Spleen (tissue), 7 donors: ENCODE measurements around the gene VIL1.

Source experiments
- POLR2A ChIP-seq, 3 donors: fragments of 450-650 bp; IDR thresholded peaks; one replicate each; pipeline ENCODE4 v1.5.1; 2017; ENCODE audit warnings: antibody characterized with exemption in 3 of 3, mild to moderate bottlenecking in 1 of 3
- TF ChIP-seq, protein P1 (sequence below), 11 experiments: fragments of 200-600 bp in 7 of 11; fragments of 450-650 bp in 4 of 11; sonication (generic) in 4 of 11; IDR thresholded peaks in 8 of 11; conservative IDR thresholded peaks in 3 of 11; 1 replicate in 7 of 11; 2 replicates in 4 of 11; pipeline versions ENCODE4 v1.4.0 to v1.8.0; 2016 to 2021; ENCODE audit warnings: antibody characterized with exemption in 11 of 11, inconsistent platforms in 4 of 11, mild to moderate bottlenecking in 1 of 11
- donor health status: DM: no; HTN: no; CAD: no; lungs with moderate emphysema.
- donor health status: DM: no; HTN: no; CAD: no.
- donor health status: DM: no; HTN: no; CAD: no.

DNA sequence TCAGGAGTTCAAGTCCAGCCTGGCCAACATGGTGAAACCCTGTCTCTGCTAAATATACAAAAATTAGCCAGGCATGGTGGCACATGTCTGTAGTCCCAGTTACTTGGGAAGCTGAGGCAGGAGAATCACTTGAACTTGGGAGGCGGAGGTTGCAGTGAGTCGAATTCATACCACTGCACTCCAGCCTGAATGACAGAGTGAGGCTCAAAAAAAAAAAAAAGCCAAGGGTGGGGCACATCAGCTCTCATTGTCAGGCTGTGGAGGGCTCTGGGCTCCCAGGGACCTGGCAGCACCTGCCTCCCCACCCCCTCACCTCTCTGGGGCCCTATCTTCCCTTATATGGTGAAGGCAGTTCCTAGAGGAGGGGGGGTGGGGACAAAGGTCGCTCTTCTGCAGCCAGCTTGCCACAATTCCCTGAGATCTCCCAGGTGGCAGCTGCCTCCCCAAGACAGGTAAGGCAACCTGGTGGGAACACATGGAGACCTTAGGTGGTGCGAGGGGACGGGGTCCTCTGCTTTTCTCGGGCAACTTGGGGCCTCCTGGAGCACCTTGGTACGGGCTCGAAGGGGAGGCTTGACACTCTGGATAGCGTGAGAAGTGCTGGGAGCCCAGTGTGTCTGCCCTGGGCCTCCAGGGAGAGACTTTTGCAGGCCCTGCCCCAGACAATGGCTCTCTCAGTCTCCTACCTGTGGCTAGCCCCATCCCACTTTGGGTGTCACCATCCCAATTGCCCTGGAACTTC lies at the start of gene VIL1:
- TF ChIP-seq, protein P1, sequence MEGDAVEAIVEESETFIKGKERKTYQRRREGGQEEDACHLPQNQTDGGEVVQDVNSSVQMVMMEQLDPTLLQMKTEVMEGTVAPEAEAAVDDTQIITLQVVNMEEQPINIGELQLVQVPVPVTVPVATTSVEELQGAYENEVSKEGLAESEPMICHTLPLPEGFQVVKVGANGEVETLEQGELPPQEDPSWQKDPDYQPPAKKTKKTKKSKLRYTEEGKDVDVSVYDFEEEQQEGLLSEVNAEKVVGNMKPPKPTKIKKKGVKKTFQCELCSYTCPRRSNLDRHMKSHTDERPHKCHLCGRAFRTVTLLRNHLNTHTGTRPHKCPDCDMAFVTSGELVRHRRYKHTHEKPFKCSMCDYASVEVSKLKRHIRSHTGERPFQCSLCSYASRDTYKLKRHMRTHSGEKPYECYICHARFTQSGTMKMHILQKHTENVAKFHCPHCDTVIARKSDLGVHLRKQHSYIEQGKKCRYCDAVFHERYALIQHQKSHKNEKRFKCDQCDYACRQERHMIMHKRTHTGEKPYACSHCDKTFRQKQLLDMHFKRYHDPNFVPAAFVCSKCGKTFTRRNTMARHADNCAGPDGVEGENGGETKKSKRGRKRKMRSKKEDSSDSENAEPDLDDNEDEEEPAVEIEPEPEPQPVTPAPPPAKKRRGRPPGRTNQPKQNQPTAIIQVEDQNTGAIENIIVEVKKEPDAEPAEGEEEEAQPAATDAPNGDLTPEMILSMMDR (IDR thresholded peaks at IDR 0.05 in 8 of 11, conservative IDR thresholded peaks at IDR 0.05 in 3 of 11) = no peak
- no peak for TF ChIP-seq POLR2A (IDR thresholded peaks at IDR 0.05)
